ENCODE data around the gene SNRPB2.
A peak's percentile ranks its signal among the peaks of the same experiment; 100 is the strongest.

SNRPB2 gene

DNA sequence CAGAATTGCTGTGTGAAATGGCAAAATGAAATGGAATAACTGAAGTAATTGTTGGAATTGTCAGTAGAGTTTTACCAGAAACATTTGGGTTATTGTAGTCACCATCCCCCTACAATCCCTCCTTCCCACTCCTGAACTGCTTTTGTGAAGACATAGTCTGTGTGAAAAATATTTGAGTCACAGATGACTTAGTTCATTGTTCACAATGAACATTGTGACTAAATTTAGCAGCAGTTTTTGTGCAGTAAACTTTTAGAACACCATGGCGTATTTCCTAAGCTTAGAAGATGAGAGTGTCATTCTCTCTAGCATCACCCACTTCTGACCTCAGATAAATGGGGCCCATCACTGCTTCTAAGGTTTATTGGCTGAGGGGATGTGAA is 29.3 kb downstream of the SNRPB2 start:
- TF ChIP-seq, protein P1, sequence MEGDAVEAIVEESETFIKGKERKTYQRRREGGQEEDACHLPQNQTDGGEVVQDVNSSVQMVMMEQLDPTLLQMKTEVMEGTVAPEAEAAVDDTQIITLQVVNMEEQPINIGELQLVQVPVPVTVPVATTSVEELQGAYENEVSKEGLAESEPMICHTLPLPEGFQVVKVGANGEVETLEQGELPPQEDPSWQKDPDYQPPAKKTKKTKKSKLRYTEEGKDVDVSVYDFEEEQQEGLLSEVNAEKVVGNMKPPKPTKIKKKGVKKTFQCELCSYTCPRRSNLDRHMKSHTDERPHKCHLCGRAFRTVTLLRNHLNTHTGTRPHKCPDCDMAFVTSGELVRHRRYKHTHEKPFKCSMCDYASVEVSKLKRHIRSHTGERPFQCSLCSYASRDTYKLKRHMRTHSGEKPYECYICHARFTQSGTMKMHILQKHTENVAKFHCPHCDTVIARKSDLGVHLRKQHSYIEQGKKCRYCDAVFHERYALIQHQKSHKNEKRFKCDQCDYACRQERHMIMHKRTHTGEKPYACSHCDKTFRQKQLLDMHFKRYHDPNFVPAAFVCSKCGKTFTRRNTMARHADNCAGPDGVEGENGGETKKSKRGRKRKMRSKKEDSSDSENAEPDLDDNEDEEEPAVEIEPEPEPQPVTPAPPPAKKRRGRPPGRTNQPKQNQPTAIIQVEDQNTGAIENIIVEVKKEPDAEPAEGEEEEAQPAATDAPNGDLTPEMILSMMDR (IDR thresholded peaks at IDR 0.05; ENCODE audit: low read depth, low read length), result no peak
- Histone ChIP-seq H3K27me3 (ENCODE audit: insufficient read depth, low read depth, severe bottlenecking) (no peaks in the 10 kb centered on the region), H3K27ac (no peak overlapping the region), H3K9me3 (ENCODE audit: severe bottlenecking) (no peaks in the 10 kb centered on the region), H3K4me3 (ENCODE audit: low read depth, low read length) (no peak overlapping the region), H3K36me3 (no peaks in the 10 kb centered on the region)
- DNase-seq, result no peak

DNA sequence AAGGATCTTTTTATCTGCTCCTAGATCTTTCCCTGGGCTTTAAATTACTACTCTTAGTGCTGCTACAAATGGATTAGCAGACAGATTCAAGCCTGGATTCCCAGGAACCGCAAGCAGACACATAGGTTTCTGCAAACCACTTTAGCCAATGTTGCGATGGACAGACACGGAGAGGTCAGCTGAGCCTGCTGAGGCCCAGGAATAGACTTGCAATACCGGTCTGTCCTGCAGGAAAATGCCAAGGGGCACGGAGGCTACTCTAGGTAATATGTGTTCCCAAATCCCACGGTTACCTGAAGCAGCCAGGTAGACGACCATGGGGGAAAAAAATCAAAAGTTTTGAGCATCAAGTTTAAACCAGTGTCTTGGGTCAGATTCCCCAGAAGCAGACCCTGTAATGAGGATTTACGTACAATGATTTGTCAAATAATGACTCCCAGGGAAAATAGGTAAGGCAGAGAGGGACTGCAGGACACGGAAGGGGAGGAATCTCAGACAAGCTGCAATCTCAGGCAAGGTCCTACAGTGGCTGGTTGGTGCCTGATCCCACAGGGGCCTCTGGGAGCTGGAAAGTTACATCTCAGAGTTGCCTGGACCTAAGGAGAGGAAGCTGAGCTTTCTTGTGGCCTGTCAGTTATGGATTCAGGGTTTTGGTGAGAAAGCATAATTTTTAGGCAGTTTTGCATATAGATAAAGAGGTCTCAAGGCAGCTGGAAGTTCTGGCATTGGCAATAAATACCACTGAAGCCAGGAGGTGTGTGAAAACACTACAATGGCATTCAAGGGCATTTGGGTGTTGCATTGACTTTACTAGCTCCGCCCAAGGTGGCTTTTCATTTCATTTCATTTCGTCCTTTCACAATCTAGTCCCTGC is 30.8 kb downstream of the SNRPB2 start:
- H3K27ac ChIP-seq, result no peak overlapping the region
- DNase-seq, result no peak
- H3K4me3 ChIP-seq (ENCODE audit: low read depth, low read length), result no peak overlapping the region
- no peaks in the 10 kb centered on the region for H3K27me3 ChIP-seq (ENCODE audit: insufficient read depth, low read depth, severe bottlenecking)
- H3K9me3 ChIP-seq (ENCODE audit: severe bottlenecking), result no peaks in the 10 kb centered on the region
- TF ChIP-seq, protein P1 (IDR thresholded peaks at IDR 0.05; ENCODE audit: low read depth, low read length), result no peak
- H3K36me3 ChIP-seq, result no peaks in the 10 kb centered on the region

- Histone ChIP-seq H3K27me3 (ENCODE audit: insufficient read depth, low read depth, severe bottlenecking) (no peaks in the 10 kb centered on the region), H3K27ac (no peak overlapping the region), H3K4me3 (ENCODE audit: low read depth, low read length) (no peak overlapping the region), H3K9me3 (ENCODE audit: severe bottlenecking) (no peaks in the 10 kb centered on the region), H3K36me3 (no peaks in the 10 kb centered on the region)
- peak; percentile 49 for DNase-seq
- TF ChIP-seq, protein P1 (IDR thresholded peaks at IDR 0.05; ENCODE audit: low read depth, low read length), result peak; percentile 75
Measured at GRCh38 chr20:16761305-16761829, 31.5 kb downstream of the SNRPB2 start.

GRCh38 chr20:16764560-16764959 is 34.7 kb downstream of the SNRPB2 start:
- no peak for DNase-seq
- no peaks in the 10 kb centered on the region for H3K9me3 ChIP-seq (ENCODE audit: severe bottlenecking)
- H3K27ac ChIP-seq, result no peak overlapping the region
- no peak overlapping the region for H3K4me3 ChIP-seq (ENCODE audit: low read depth, low read length)
- H3K36me3 ChIP-seq, result no peaks in the 10 kb centered on the region
- H3K27me3 ChIP-seq (ENCODE audit: insufficient read depth, low read depth, severe bottlenecking), result no peaks in the 10 kb centered on the region
- TF ChIP-seq, protein P1 (IDR thresholded peaks at IDR 0.05; ENCODE audit: low read depth, low read length), result no peak

DNA sequence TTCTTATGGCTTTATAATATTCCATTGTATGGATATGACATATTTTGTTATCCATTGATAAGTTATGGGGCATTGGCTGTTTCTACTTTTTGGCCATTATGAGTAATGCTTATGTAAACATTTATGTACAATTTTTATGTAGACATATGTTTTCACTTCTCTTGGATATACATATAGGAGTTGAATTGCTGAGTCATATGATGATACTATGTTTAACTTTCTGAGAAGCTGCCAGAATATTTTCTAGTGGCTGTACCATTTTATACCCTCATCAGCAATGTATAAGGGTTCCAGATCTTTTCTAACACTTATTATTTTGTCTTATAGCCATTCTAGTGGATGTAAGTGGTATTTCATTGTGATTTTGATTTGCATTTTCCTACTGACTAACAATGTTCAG is 41.4 kb downstream of the SNRPB2 start:
- DNase-seq, result no peak
- TF ChIP-seq, protein P1 (IDR thresholded peaks at IDR 0.05; ENCODE audit: low read depth, low read length), result no peak
- H3K27ac ChIP-seq, result no peak overlapping the region

More for the DNA sequence above, 41.4 kb downstream of the SNRPB2 start:
- Histone ChIP-seq H3K36me3 (no peaks in the 10 kb centered on the region), H3K9me3 (ENCODE audit: severe bottlenecking) (no peaks in the 10 kb centered on the region), H3K27me3 (ENCODE audit: insufficient read depth, low read depth, severe bottlenecking) (no peaks in the 10 kb centered on the region), H3K4me3 (ENCODE audit: low read depth, low read length) (no peak overlapping the region)
